KOPT-K1 (cell line): ENCODE data around the gene ZDHHC14.
"Not testable (repeated sequence)": the region's sequence is repeated elsewhere in the genome, so short reads cannot be mapped to it uniquely, and the experiment has no call there.

Source experiments
- H3K27ac ChIP-seq: fragments of 200-600 bp; sonication (generic); 2 replicates; pipeline ENCODE4 v1.5.1; 2016; ENCODE audit warnings: antibody characterized with exemption, mild to moderate bottlenecking, low read depth, low read length; ENCODE audit not compliant: poor library complexity, severe bottlenecking
- H3K36me3 ChIP-seq: fragments of 200-600 bp; sonication (generic); 2 replicates; pipeline ENCODE4 v1.5.1; 2017; ENCODE audit warnings: antibody characterized with exemption, mild to moderate bottlenecking, low read length, moderate library complexity; ENCODE audit not compliant: insufficient read depth
- H3K9me3 ChIP-seq: fragments of 200-600 bp; sonication (generic); 2 replicates; pipeline ENCODE4 v1.5.1; 2017; ENCODE audit warnings: antibody characterized with exemption, low read length, mild to moderate bottlenecking; ENCODE audit not compliant: insufficient read depth, poor library complexity, severe bottlenecking

The ZDHHC14 gene

DNA sequence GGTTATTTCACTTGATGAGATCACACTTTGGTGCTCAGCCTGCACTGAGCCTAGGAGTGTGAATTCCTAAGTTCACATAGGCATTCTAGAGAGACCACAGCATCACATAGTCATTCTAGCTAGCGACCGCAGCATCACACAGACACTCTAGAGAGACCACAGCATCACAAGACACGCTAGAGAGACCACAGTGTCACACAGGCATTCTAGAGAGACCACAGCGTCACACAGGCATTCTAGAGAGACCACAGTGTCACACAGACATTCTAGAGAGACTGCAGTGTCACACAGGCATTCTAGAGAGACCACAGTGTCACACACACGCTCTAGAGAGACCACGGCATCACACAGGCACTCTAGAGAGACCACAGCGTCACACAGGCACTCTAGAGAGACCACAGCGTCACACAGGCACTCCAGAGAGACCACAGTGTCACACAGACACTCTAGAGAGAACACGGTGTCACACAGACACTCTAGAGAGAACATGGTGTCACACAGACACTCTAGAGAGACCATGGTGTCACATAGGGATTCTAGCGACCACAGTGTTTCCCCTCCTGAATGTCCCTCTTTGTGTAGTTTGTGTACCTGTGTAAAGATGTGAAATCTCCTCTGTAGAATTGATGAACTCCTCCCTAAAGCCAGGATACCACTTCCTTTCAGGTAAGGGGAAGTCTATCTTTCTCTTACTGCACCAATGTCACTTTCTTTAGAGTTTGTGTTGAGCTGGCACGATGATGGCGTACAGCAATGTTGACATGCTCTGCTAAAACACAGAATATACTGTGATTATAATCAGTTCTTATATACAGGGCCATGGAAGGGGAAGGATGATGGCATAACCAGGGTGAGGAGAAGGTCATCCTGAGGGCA is 169.4 kb downstream of the ZDHHC14 start:
- H3K9me3 ChIP-seq = no peaks in the 10 kb centered on the region
- H3K27ac ChIP-seq = no peak overlapping the region
- no peaks in the 10 kb centered on the region for H3K36me3 ChIP-seq

- no peaks in the 10 kb centered on the region for H3K36me3 ChIP-seq
- H3K9me3 ChIP-seq = no peaks in the 10 kb centered on the region
- H3K27ac ChIP-seq = no peak overlapping the region
Observed at GRCh38 chr6:157551041-157551832, 170.2 kb downstream of the ZDHHC14 start.

- no peaks in the 10 kb centered on the region for H3K9me3 ChIP-seq
- H3K36me3 ChIP-seq = no peaks in the 10 kb centered on the region
- no peak overlapping the region for H3K27ac ChIP-seq
Observed at GRCh38 chr6:157552081-157552747, 171.2 kb downstream of the ZDHHC14 start.

DNA sequence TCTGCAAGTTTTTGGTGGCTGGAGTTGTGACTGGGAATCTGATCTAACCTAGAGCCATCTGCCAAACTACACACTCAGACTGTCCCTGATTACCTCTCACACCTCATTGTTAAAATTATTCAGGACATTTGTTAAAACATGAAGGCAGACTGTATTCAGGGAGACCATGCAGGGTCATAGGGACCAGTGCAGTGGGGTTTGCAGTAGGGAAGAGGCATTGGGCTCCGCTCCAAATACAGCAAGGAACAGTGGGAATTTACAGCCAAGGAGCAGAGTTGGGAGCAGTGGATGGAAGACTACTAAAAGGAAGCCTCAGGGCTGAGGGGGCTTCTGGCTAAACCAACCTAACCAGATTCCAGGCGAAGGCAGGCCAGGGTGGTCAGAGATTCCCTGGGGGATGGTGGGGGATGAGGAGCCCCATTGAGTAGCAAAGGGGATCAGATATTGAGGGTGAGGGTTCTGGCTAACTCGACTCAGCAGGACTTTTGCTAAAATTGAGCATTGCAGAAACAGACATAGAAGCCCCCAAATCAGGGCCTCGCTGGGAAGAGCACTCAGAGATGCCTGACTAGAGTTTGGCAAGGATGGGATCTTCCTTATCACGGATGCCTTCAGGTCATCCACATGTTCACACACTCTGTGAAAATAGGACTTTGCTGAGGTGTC is 172.0 kb downstream of the ZDHHC14 start:
- H3K9me3 ChIP-seq = no peaks in the 10 kb centered on the region
- H3K36me3 ChIP-seq = no peaks in the 10 kb centered on the region
- no peak overlapping the region for H3K27ac ChIP-seq

GRCh38 chr6:157554747-157555146 is 173.8 kb downstream of the ZDHHC14 start:
- Histone ChIP-seq H3K9me3 (no peaks in the 10 kb centered on the region), H3K27ac (no peak overlapping the region), H3K36me3 (no peaks in the 10 kb centered on the region)

DNA sequence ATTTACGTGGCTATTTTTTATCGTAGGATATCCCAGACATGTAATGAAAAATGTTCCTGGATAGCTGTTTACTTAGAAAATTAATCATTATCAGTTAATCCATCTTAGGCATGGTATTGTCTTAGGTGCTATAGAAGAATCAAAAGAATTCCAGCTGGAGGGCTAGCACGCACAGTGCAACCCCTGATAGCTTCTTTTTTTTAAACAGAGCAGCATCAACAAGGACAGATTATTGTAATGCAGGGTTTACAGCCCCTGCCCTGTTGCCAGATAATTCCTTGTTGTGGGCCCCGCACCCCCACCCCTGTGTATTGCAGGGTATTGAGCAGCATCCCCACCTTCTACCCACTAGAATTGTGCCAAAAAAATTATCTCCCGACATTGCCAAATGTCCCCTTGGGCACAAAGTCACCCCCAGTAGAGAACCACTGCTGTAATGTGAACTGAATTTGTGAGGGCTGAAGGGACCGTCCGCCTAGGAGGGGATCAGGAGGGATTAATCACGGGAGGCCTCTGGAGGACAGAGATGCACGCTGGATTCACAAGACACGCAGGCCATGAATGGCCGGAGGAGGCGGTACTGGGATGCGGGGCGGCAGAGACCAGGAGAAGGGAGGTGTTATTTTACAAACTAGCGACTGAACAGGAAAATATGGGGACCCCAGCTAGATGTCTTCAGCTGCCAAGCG is 174.6 kb downstream of the ZDHHC14 start:
- no peaks in the 10 kb centered on the region for H3K36me3 ChIP-seq
- no peak overlapping the region for H3K27ac ChIP-seq

GRCh38 chr6:157556144-157556645 is 175.2 kb downstream of the ZDHHC14 start:
- Histone ChIP-seq H3K36me3 (no peaks in the 10 kb centered on the region), H3K27ac (no peak overlapping the region), H3K9me3 (no peaks in the 10 kb centered on the region)

More for the DNA sequence above, 174.6 kb downstream of the ZDHHC14 start:
- no peaks in the 10 kb centered on the region for H3K9me3 ChIP-seq

DNA sequence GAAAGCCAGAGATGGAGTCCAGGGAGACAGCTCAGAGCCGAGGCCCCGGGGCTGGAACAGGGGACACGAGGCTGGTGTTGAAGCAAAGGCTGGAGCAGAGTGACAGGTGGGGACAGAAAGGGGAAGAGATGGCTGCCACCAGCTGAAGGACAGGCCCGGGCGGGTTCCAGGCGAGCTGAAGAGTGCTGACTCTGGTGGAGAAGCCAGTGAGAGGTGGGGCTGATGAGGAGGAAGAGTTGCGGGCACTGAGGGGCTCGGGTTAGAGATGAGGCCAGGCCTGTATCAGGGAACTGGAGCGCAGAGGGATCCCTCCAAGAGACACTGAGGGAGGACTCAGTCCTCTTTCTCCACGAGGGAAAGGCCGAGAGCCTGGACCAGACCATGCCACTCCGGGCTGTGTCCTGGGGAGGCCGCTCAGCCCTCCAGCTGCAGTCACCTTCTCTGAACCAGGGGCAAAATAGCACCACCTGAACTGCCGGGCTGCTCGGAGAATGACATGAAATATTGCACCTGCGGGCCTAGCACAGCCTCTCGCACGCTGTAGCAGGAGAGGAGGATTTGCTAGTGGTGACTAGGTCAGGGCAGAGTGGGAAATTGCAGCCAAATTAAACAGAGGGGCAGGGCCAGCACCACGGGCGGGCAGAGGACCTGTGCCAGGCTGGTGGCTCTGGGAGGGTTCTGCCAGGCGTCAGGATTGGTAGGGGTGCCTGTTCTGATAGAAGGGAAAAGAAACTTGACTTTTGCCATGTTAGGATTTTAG is 175.9 kb downstream of the ZDHHC14 start:
- H3K27ac ChIP-seq = no peak overlapping the region
- no peaks in the 10 kb centered on the region for H3K36me3 ChIP-seq
- H3K9me3 ChIP-seq = no peaks in the 10 kb centered on the region

- Histone ChIP-seq H3K27ac (no peak overlapping the region), H3K36me3 (no peaks in the 10 kb centered on the region), H3K9me3 (no peaks in the 10 kb centered on the region)
Observed at GRCh38 chr6:157557559-157557958, 176.6 kb downstream of the ZDHHC14 start.

- H3K27ac ChIP-seq = no peak overlapping the region
- H3K9me3 ChIP-seq = no peaks in the 10 kb centered on the region
- no peaks in the 10 kb centered on the region for H3K36me3 ChIP-seq
Observed at GRCh38 chr6:157558049-157558448, 177.1 kb downstream of the ZDHHC14 start.

- no peak overlapping the region for H3K27ac ChIP-seq
- no peaks in the 10 kb centered on the region for H3K36me3 ChIP-seq
- H3K9me3 ChIP-seq = no peaks in the 10 kb centered on the region
Observed at GRCh38 chr6:157558487-157559200, 177.7 kb downstream of the ZDHHC14 start.

GRCh38 chr6:157559201-157559756 is 178.3 kb downstream of the ZDHHC14 start:
- no peaks in the 10 kb centered on the region for H3K36me3 ChIP-seq
- H3K9me3 ChIP-seq = no peaks in the 10 kb centered on the region
- no peak overlapping the region for H3K27ac ChIP-seq

GRCh38 chr6:157560063-157560462 is 179.1 kb downstream of the ZDHHC14 start:
- H3K9me3 ChIP-seq, H3K27ac ChIP-seq, H3K36me3 ChIP-seq: not testable (repeated sequence)
